IMR-90 (cell line): Measurements from ENCODE around the gene SF3B2. TPM values are rescaled to one million over a fixed set of nuclear protein-coding genes. Genes with fewer than 3 reads are reported as not detected.
"Not testable (repeated sequence)": the region's sequence is repeated elsewhere in the genome, so short reads cannot be mapped to it uniquely, and the experiment has no call there.

Experiments used
- ATAC-seq: fragments of 200-7000 bp; cut with Tn5 transposase; 2 replicates; pipeline ENCODE4 v1.9.1; 2020; ENCODE audit warnings: low read depth, mild to moderate bottlenecking, moderate library complexity
- BruUV-seq: library from RNA; stranded (reverse); fragments of 400-500 nt; replicated peaks from 2 replicates; lab custom pipeline; 2021; lab: Mats Ljungman, UMichigan
- CTCF ChIA-PET: fragments of 300-600 bp; formaldehyde crosslinking; extraction: SDS; loops from one replicate; lab custom pipeline; 2021; ENCODE audit warnings: antibody characterized with exemption; lab: Yijun Ruan, JAX
- POLR2A ChIA-PET: fragments of 300-600 bp; sonication (Branson Sonifier 250); formaldehyde crosslinking; loops from one replicate; lab custom pipeline; 2022; ENCODE audit warnings: antibody characterized with exemption; ENCODE audit not compliant: unreplicated experiment; lab: Charles Lee
- DNase-seq: peaks from one replicate; pipeline ENCODE4 v3.0.0; 2013
- H2AFZ ChIP-seq: replicated peaks from 2 replicates; pipeline ENCODE3; 2013; ENCODE audit warnings: low read length, mild to moderate bottlenecking; ENCODE audit not compliant: poor library complexity
- H2AK5ac ChIP-seq: 2 replicates; pipeline ENCODE4 v1.6.1; 2013; ENCODE audit warnings: low read depth, low read length, inconsistent platforms
- H2AK9ac ChIP-seq: replicated peaks from 2 replicates; pipeline ENCODE3; 2013; ENCODE audit warnings: mild to moderate bottlenecking, low read depth, low read length, moderate library complexity; ENCODE audit not compliant: poor library complexity
- H2BK120ac ChIP-seq: 2 replicates; pipeline ENCODE4 v1.6.1; 2013; ENCODE audit warnings: low read depth, low read length, inconsistent platforms
- H2BK15ac ChIP-seq: 3 replicates; pipeline ENCODE4 v1.6.1; 2013; ENCODE audit warnings: low read depth, low read length, inconsistent platforms
- H2BK20ac ChIP-seq: 2 replicates; pipeline ENCODE4 v1.6.1; 2013; ENCODE audit warnings: low read depth, mild to moderate bottlenecking, inconsistent platforms, low read length, moderate library complexity
- H2BK5ac ChIP-seq: 2 replicates; pipeline ENCODE4 v1.6.1; 2013; ENCODE audit warnings: mild to moderate bottlenecking, low read depth, low read length, inconsistent platforms; ENCODE audit not compliant: poor library complexity, severe bottlenecking
- H3K14ac ChIP-seq: replicated peaks from 2 replicates; pipeline ENCODE4 v1.6.1; 2013; ENCODE audit warnings: low read depth, low read length, inconsistent platforms
- H3K18ac ChIP-seq: 2 replicates; pipeline ENCODE4 v1.6.1; 2013; ENCODE audit warnings: low read depth, low read length, control low read depth
- H3K23ac ChIP-seq: 2 replicates; pipeline ENCODE4 v1.6.1; 2013; ENCODE audit warnings: low read depth, low read length, inconsistent platforms
- H3K27ac ChIP-seq: 2 replicates; pipeline ENCODE4 v1.5.1; 2013; ENCODE audit warnings: mild to moderate bottlenecking, control low read depth, low read length; ENCODE audit not compliant: insufficient read depth
- H3K27me3 ChIP-seq: 2 replicates; pipeline ENCODE4 v1.6.1; 2013; ENCODE audit warnings: low read length; ENCODE audit not compliant: control insufficient read depth, insufficient read depth
- H3K36me3 ChIP-seq: 2 replicates; pipeline ENCODE4 v1.6.1; 2013; ENCODE audit warnings: low read length, mixed read lengths; ENCODE audit not compliant: control insufficient read depth, insufficient read depth
- H3K4ac ChIP-seq: 2 replicates; pipeline ENCODE4 v1.6.1; 2013; ENCODE audit warnings: low read depth, low read length, inconsistent platforms
- H3K4me1 ChIP-seq: 2 replicates; pipeline ENCODE4 v1.6.1; 2013; ENCODE audit warnings: low read length, mixed read lengths; ENCODE audit not compliant: control insufficient read depth, insufficient read depth
- H3K4me2 ChIP-seq: 2 replicates; pipeline ENCODE4 v1.6.1; 2013; ENCODE audit warnings: low read depth, mild to moderate bottlenecking, control low read depth, low read length, moderate library complexity
- H3K4me3 ChIP-seq: 2 replicates; pipeline ENCODE4 v1.5.1; 2013; ENCODE audit warnings: low read depth, mild to moderate bottlenecking, control low read depth, low read length, moderate library complexity; ENCODE audit not compliant: insufficient read depth
- H3K56ac ChIP-seq: 2 replicates; pipeline ENCODE4 v1.6.1; 2013; ENCODE audit warnings: low read length, inconsistent platforms; ENCODE audit not compliant: insufficient read depth; ENCODE audit errors: extremely low read depth
- H3K79me1 ChIP-seq, 2 experiments: 2 replicates each; pipeline ENCODE4 v1.6.1; 2013; ENCODE audit warnings: low read length in 2 of 2, inconsistent platforms in 1 of 2, low read depth in 1 of 2
- H3K9ac ChIP-seq: 2 replicates; pipeline ENCODE4 v1.6.1; 2013; ENCODE audit warnings: low read depth, low read length, control low read depth
- H3K9me1 ChIP-seq: 2 replicates; pipeline ENCODE4 v1.6.1; 2013; ENCODE audit warnings: low read length, inconsistent platforms; ENCODE audit not compliant: insufficient read depth
- H3K9me3 ChIP-seq: 2 replicates; pipeline ENCODE4 v1.6.1; 2013; ENCODE audit warnings: low read length; ENCODE audit not compliant: control insufficient read depth, insufficient read depth
- H4K20me1 ChIP-seq: 2 replicates; pipeline ENCODE4 v1.6.1; 2013; ENCODE audit warnings: low read length, inconsistent platforms; ENCODE audit not compliant: insufficient read depth
- H4K5ac ChIP-seq: 2 replicates; pipeline ENCODE4 v1.6.1; 2013; ENCODE audit warnings: mild to moderate bottlenecking, low read depth, low read length, control low read depth
- H4K8ac ChIP-seq, 2 experiments: 2 replicates each; pipeline ENCODE4 v1.6.1; 2013; ENCODE audit warnings: low read depth in 2 of 2, low read length in 2 of 2, control low read depth in 1 of 2, inconsistent platforms in 1 of 2
- H4K91ac ChIP-seq: 2 replicates; pipeline ENCODE4 v1.6.1; 2013; ENCODE audit warnings: low read depth, low read length, inconsistent platforms; ENCODE audit not compliant: insufficient read depth
- WGBS, 2 experiments: methylation state at CpG; one replicate each; pipeline versions ENCODE4 v1.1.5 to v1.1.7; 2013; ENCODE audit warnings: missing lambda C conversion rate in 2 of 2; ENCODE audit not compliant: insufficient read length in 1 of 2; ENCODE audit errors: extremely low coverage in 2 of 2; 5-methylcytosine and 5-hydroxymethylcytosine counted together
- dilution Hi-C: fragments of 300-500 bp; cut with HindIII; formaldehyde crosslinking; loops from one replicate; pipeline ENCODE4 v1.14.3; 2018; ENCODE audit warnings: low sequenced_read_pairs; ENCODE audit not compliant: unreplicated experiment
- in situ Hi-C: fragments of 300-500 bp; cut with MboI; formaldehyde crosslinking; loops from 3 replicates; pipeline ENCODE4 v1.14.3; 2019; ENCODE audit warnings: low sequenced_read_pairs, inconsistent platforms, mixed read lengths
- intact Hi-C: fragments of 100-400 bp; cut with micrococcal nuclease; formaldehyde crosslinking; loops from 2 replicates; pipeline ENCODE4 v1.10.0; 2022
- polyA plus RNA-seq, 3 experiments: library from polyadenylated mRNA; depleted of rRNA; stranded (reverse); fragments of >200 nt; gene quantifications; 2 replicates each; pipeline ENCODE4 v1.2.3, GENCODE V29; 2012; ENCODE audit warnings: low replicate concordance in 1 of 3
- total RNA-seq: library from RNA; depleted of rRNA; stranded (reverse); fragments of >200 nt; gene quantifications from 2 replicates; pipeline ENCODE4 v1.2.3, GENCODE V29; 2012

Gene SF3B2
- total and polyA plus RNA-seq, 2 of the 4 experiments (the other 2 are of a cell fraction): 120 to 122 TPM

DNA sequence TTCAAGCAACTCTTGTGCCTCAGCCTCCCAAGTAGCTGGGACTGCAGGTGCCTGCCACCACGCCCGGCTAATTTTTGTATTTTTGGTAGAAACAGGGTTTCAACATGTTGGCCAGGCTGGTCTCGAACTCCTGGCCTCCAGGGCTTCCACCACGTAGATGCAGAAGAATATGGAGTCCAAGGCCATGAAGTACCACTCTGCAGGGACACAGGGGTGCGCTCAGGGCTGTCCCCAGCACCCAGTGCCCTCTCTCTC is 29.1 kb upstream of the SF3B2 start:
- H3K4me3 ChIP-seq, H4K8ac ChIP-seq, H4K91ac ChIP-seq, H3K4me2 ChIP-seq, H3K9me3 ChIP-seq, H3K79me1 ChIP-seq, H3K36me3 ChIP-seq, H3K18ac ChIP-seq, H4K5ac ChIP-seq, intact Hi-C loops, dilution Hi-C loops, H2BK15ac ChIP-seq, H3K23ac ChIP-seq, H2BK120ac ChIP-seq, BruUV-seq, H3K9ac ChIP-seq, H3K14ac ChIP-seq, H2BK5ac ChIP-seq, H3K4ac ChIP-seq, H3K27me3 ChIP-seq, H2AK9ac ChIP-seq, H2AK5ac ChIP-seq, DNase-seq, H2AFZ ChIP-seq, H3K9me1 ChIP-seq, in situ Hi-C loops, H3K56ac ChIP-seq, H3K4me1 ChIP-seq, H3K27ac ChIP-seq, H4K20me1 ChIP-seq, POLR2A ChIA-PET, H2BK20ac ChIP-seq, ATAC-seq: not testable (repeated sequence)
- 71% methylated on average over 4 of the region's 5 CpGs; no CpG with 5 or more reads in 1 of the 2 experiments for WGBS, 2 experiments
- CTCF ChIA-PET: interaction anchor here (1.4 to 1.8 kb wide), 3 partner anchors 13 to 29 kb away, joined by 4 to 5 read pairs (median 4); partner anchors contain the start of gene SF3B2
